GM18519 (cell line): ENCODE results near the gene ZG16B.

Experiments used
- ATAC-seq: cut with Tn5 transposase; IDR thresholded peaks from one replicate; pipeline ENCODE4 v1.9.1; 2021; ENCODE audit warnings: mild to moderate bottlenecking, moderate library complexity; ENCODE audit not compliant: unreplicated experiment, low FRiP score

Gene ZG16B, protein sequence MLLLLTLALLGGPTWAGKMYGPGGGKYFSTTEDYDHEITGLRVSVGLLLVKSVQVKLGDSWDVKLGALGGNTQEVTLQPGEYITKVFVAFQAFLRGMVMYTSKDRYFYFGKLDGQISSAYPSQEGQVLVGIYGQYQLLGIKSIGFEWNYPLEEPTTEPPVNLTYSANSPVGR

DNA sequence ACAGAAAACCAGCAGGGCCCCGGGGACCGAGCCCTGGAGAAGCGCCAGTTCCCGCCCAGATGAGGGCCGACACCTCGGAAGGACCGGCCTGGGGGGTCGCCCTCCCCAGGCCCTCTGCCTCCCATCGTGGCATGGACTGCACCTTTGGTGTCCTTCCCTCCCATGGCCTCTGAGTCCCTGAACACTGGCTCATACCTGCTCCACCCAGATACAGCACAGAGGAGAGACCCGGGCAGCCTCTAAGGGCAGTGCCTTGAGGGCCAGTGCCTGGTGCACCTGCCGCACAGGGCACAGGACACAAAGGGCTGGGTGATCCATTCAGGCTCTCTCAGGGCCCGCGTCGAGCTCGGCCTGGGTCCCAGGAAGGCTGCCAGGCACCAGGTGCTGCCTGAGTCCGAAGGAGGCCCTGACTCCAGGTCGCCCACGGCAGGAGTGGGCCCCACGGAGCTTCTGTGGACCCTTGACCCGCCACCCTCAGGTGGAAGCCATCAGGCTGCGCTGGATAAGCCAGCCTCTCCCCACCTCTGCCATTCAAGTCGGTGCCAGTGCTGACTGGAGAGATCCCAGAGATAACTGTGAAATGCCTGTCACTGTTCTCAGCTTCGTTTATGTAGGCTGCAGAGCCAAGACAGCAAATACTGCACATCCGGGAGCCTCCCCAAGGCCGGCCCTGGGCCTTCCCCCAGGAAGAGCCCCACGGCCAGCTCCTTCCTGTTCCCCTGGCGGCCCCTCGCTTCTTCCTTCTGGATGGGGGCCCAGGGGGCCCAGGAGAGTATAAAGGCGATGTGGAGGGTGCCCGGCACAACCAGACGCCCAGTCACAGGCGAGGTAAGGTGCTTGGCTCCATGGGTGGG lies at the start of gene ZG16B:
Gene ZG16B, plus strand, starts transcription at position 803 of the 854 bp plus-strand sequence. CDS start 139 bp downstream, outside the sequence.
- ATAC-seq = no peak

- ATAC-seq = no peak
These were observed 47.3 kb upstream of the ZG16B start for GRCh38 chr16:2782583-2783351.

DNA sequence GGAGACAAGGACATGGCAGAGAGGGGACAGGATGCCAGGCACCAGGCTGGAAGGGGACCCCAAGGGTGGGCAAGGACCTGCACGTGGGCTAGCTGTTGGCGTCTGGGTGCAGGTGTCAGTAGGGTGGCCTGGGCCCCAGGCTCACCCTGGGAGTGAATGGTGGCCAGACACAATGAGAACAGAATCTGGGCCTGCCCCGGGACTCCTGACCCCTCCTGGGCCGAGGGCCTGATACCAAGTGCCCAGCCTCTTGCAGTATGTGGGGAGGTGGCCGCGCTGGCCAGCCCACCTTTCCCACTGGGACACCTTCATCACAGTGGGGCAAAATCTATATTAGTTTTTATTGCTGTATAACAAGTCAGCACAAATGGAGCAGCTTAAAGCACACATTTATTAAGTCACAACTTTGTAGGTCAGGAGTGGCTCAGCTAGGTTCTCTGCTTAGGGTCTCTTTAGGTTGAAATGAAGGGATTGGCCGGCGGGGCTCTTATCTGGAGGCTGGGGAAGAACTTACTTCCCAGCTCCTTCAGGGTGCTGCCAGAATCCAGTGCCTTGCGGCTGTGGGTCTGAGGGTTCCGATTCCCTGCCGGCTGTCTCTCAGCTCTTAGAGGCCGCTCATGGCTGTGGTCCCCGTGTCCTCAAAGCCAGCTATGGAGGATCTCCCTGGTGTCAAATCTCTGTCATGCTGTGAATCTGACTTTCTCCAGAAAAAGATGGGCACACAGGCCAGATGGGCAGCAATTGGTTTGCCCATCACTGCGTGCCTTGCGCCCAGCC lies 46.3 kb upstream of the ZG16B start:
- ATAC-seq = no peak

DNA sequence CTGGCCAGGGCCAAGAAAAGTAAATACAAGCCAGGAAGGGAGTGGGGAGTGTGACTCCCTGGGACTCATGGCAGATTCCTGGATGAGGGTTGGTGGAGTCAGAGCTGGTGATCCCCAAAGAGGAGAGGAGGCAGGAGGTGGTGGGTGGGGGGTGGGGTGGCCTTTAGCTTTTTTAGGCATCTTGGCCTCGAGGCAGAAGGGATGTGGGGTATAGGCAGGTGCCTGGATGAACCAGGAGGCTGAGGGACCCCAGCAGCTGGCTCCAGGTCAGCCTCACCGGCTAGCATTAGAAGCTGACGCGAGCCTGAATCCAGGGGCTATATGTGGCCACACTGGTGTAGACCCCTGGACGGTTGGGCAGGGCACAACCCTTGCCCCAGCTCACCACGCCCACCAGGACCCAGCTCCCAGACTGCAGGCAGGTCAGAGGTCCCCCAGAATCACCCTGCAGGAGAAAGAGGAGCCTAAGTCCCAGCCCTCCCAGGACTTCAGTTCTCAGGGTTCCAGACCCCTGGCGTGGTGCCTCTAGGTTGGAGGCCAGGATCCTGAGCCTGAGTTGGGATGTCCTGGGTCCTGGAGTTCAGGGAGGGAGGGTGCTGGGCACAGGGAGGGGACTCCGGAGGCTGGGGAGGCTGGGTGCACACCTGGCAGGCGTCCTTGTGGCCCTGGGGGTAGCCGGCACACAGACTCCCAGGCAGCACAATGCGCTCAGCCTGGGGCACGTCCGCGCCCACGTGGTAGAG lies 45.6 kb upstream of the ZG16B start:
- no peak for ATAC-seq

- no peak for ATAC-seq
These were observed 44.8 kb upstream of the ZG16B start for GRCh38 chr16:2785101-2785991.

- no peak for ATAC-seq
These were observed 43.9 kb upstream of the ZG16B start for GRCh38 chr16:2786061-2786825.

- ATAC-seq = no peak
These were observed 43.3 kb upstream of the ZG16B start for GRCh38 chr16:2786826-2787151.

GRCh38 chr16:2787406-2787805 lies 42.7 kb upstream of the ZG16B start, which contains the start of gene PRSS33:
Gene PRSS33, minus strand, starts transcription at chr16:2787560. Its CDS starts 1,013 bp downstream, at chr16:2786547.
- ATAC-seq = no peak

DNA sequence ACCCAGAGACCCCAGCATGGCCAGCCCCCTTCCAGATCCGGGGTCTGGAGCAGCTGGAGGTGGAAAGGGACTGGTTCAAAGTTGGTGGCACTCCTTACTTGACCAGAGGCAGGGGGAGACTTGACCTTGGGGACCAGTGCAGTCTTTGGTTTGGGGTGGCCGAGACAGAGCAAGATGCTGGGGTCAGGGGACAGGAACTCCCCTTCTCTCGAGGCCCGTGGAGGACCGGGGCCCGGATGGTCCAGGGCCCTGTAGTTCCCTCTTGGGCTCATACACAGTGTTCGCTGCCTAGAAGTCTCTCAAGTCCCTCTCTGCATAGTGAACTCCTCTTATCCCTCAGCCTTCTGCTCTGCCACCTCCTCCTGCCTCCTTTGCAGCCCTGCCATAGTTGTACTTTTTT lies 42.1 kb upstream of the ZG16B start:
- no peak for ATAC-seq

- no peak for ATAC-seq
These were observed 39.5 kb upstream of the ZG16B start for GRCh38 chr16:2790631-2791030.

GRCh38 chr16:2791174-2791573 lies 38.9 kb upstream of the ZG16B start:
- ATAC-seq = no peak

GRCh38 chr16:2792940-2793339 lies 37.2 kb upstream of the ZG16B start:
- ATAC-seq = no peak

GRCh38 chr16:2795395-2796143 lies 34.5 kb upstream of the ZG16B start:
- ATAC-seq = no peak

DNA sequence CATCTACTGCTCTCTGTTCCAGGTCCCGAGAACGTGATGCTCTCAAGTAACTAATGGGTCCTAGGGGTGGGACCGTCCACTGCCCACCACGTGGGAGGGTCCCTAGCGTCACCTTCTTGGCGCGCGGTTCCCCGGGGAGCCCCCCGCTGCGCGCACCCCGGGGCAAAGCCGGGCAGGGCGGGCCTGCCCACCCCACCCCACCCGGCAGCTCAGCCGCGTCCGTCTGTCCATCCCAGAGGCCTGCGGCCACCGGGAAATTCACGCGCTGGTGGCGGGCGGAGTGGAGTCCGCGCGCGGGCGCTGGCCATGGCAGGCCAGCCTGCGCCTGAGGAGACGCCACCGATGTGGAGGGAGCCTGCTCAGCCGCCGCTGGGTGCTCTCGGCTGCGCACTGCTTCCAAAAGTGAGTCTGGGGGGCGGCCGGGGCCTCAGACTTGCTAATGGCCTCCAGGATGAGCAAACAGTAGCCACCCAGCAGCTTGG lies 31.3 kb upstream of the ZG16B start:
- ATAC-seq = no peak

GRCh38 chr16:2799205-2799858 lies 30.8 kb upstream of the ZG16B start:
- no peak for ATAC-seq

DNA sequence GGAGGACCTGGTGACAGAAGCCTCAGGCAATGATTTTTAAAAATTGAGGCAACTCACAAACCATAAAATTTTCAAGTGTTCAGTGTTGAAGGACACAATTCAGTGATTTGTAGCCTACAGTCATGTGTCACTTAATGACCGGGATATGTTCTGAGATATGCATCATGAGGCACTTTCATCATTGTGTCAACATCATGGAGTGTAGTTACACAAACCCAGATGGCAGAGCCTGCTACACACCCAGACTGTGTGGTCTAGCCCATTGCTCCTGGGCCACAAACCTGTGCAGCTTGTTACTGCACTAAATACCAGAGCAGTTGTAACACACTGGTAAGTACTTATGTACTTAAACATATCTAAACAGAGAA lies 30.3 kb upstream of the ZG16B start:
- ATAC-seq = no peak
